Fibroblast of skin of scalp (primary cell): ENCODE data around the gene ACVRL1.
"Not testable (repeated sequence)": the region's sequence is repeated elsewhere in the genome, so short reads cannot be mapped to it uniquely, and the experiment has no call there.

Experiments used
- DNase-seq: peaks from one replicate; pipeline ENCODE4 v3.0.0-alpha.2; 2013

Gene ACVRL1

GRCh38 chr12:51874486-51874885 is 32.8 kb upstream of the ACVRL1 start:
- no peak for DNase-seq

GRCh38 chr12:51879102-51879501 is 28.2 kb upstream of the ACVRL1 start:
- DNase-seq: no peak

GRCh38 chr12:51883295-51883694 is 24.0 kb upstream of the ACVRL1 start:
- DNase-seq: no peak

- DNase-seq: no peak
Observed at GRCh38 chr12:51883998-51884675, 23.2 kb upstream of the ACVRL1 start.

GRCh38 chr12:51884676-51885229 is 22.6 kb upstream of the ACVRL1 start:
- no peak for DNase-seq

GRCh38 chr12:51885294-51886020 is 21.8 kb upstream of the ACVRL1 start:
- not testable (repeated sequence) for DNase-seq

GRCh38 chr12:51886021-51886710 is 21.1 kb upstream of the ACVRL1 start:
- DNase-seq: peak; percentile 91

- DNase-seq: no peak
Observed at GRCh38 chr12:51887476-51888315, 19.6 kb upstream of the ACVRL1 start, which contains the start of gene ANKRD33. Gene ANKRD33, plus strand, starts transcription at chr12:51888103. Its CDS starts 84 bp downstream, at chr12:51888187.

- no peak for DNase-seq
Observed at GRCh38 chr12:51888316-51889215, 18.7 kb upstream of the ACVRL1 start.

GRCh38 chr12:51889216-51890132 is 17.8 kb upstream of the ACVRL1 start:
- no peak for DNase-seq

- DNase-seq: no peak
Observed at GRCh38 chr12:51890133-51890464, 17.2 kb upstream of the ACVRL1 start.

GRCh38 chr12:51890511-51891171 is 16.7 kb upstream of the ACVRL1 start:
- no peak for DNase-seq

GRCh38 chr12:51891843-51892242 is 15.5 kb upstream of the ACVRL1 start:
- DNase-seq: peak; percentile 22

- DNase-seq: no peak
Observed at GRCh38 chr12:51893786-51894185, 13.5 kb upstream of the ACVRL1 start.

- no peak for DNase-seq
Observed at GRCh38 chr12:51895378-51896135, 11.7 kb upstream of the ACVRL1 start.

GRCh38 chr12:51896236-51896635 is 11.1 kb upstream of the ACVRL1 start:
- no peak for DNase-seq

- DNase-seq: no peak
Observed at GRCh38 chr12:51897181-51897580, 10.1 kb upstream of the ACVRL1 start.

- no peak for DNase-seq
Observed at GRCh38 chr12:51898506-51898905, 8.8 kb upstream of the ACVRL1 start.

- DNase-seq: peak; percentile 74
Observed at GRCh38 chr12:51898937-51899336, 8.4 kb upstream of the ACVRL1 start.
